NCI-H526 treated with DMSO at 0.1 percent for 48 hours (cell line): ENCODE measurements around the gene TBX5.

Source experiments
- DNase-seq: peaks from one replicate; lab custom pipeline; 2025; lab: John Stamatoyannopoulos, UW

The TBX5 gene

GRCh38 chr12:114320101-114320500 is 85.8 kb downstream of the TBX5 start:
- DNase-seq, result no peak

GRCh38 chr12:114319422-114319821 is 86.5 kb downstream of the TBX5 start:
- no peak for DNase-seq

- DNase-seq, result no peak
These were observed 87.0 kb downstream of the TBX5 start for GRCh38 chr12:114318984-114319383.

DNA sequence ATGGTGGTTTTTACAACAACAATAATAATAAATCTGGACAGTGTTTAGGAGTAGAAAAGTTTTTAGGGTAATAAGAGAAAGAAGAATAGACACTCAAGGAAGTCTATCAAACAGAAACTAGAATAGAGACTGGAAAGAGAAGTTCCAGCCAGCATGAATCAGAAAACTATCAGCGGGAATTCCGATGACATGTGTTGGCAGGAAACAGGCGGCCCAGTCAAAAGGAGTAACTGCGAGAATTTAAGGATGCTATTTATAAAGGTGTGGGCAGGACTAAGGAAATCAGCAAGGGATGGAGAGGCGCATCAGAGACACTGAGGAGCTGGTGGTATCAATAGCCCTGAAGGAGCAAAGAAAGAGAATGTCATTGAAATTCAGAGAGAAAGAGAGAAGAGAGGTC is 89.9 kb downstream of the TBX5 start:
- DNase-seq, result no peak

GRCh38 chr12:114314974-114315720 is 90.8 kb downstream of the TBX5 start:
- DNase-seq, result no peak

GRCh38 chr12:114314403-114314802 is 91.5 kb downstream of the TBX5 start:
- DNase-seq, result no peak

DNA sequence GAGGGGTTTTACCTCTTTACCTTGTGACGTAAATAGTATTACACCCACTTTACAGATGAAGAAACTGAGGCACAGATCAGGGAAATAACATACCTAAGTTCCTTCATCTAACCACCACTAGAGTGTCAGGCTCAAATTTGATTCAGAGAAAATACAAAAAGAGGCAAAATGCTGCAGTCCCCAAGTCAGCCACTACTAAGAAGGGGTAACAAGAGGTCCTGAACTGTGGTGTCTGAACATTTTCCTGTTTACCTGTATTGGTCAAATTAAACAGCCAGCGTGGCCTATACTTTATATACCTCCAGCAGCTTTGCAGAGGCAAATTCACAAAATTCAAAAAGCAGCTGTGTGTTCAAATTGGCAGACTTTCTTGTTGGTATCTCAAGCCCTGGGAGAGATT is 92.0 kb downstream of the TBX5 start:
- DNase-seq, result no peak

DNA sequence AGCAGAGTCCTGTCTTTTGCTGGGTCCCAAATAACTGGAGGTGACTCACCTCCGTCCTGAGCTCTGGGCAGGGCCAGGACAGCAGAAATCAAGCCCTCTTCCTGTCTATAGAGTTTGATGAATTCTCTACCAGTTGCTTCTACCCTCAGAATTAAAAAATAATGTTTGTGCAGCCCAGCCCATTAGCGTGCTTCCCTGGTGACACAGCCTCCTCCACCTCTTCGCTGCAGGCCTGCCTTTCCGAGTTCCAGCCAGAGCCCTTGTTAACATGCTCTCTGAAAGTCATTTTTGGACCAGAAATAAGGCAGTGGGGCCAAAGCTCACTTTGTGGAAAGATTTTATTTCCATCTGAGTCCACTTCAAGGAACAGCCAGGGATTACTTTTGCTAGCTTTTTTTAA is 94.0 kb downstream of the TBX5 start:
- DNase-seq, result no peak

GRCh38 chr12:114306646-114307045 is 99.3 kb downstream of the TBX5 start:
- DNase-seq, result no peak

DNA sequence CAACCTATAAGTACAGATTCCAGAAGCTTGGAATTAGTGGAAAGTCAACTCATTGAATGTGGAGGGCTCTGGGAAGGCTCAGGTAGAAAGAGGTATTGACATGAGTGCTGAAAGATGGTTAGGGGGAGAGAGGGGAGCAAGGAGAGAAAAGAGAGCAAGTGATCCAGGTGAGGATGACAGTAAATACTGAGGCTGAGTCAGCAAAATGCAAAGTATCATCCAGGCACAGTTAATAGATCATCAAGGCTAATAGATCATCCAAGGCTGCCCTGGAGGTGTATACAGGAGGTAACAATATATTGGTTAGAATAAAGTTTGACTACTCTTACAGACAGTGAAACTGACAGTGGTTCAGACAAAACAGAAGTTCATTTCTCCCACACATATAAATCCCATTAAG is 100.5 kb downstream of the TBX5 start:
- DNase-seq, result no peak
